K562 (cell line): Measurements from ENCODE around the gene SYS1. TPM values are rescaled to one million over a fixed set of nuclear protein-coding genes. Genes with fewer than 3 reads are reported as not detected.

Source experiments
- ATAC-seq: fragments of 200-7000 bp; cut with Tn5 transposase; 3 replicates; pipeline ENCODE4 v1.9.1; 2020; ENCODE audit warnings: moderate library complexity
- BruUV-seq: library from RNA; stranded (reverse); fragments of 400-500 nt; replicated peaks from 2 replicates; lab custom pipeline; 2021; lab: Mats Ljungman, UMichigan
- CTCF ChIA-PET: fragments of 300-600 bp; formaldehyde crosslinking; extraction: SDS; loops from one replicate; lab custom pipeline; 2021; ENCODE audit warnings: low intra/inter-chr PET ratio; lab: Yijun Ruan, JAX
- POLR2A ChIA-PET: fragments of 300-600, 350-650 bp; sonication (Branson Sonifier 250); formaldehyde crosslinking; extraction: SDS; loops from one replicate; lab custom pipeline; 2021; ENCODE audit warnings: antibody characterized with exemption, inconsistent platforms; lab: Yijun Ruan, JAX
- DNase-seq, 4 experiments: peaks; one replicate each; pipeline versions ENCODE4 v3.0.0 to v3.0.0-alpha.2; 2011 to 2018; ENCODE audit warnings: low spot score in 3 of 4, mixed read lengths in 3 of 4; ENCODE audit errors: extremely low read depth in 1 of 4
- FAIRE-seq: peaks from 2 replicates; lab custom pipeline; 2011; peaks lifted over from hg19 to GRCh38; lab: Jason Lieb, UNC
- H2AFZ ChIP-seq: 2 replicates; pipeline ENCODE4 v1.6.0; 2011; ENCODE audit warnings: low read depth, low read length, control low read depth, inconsistent platforms
- H3K27ac ChIP-seq: fragments of 200-600 bp; 3 replicates; pipeline ENCODE4 v1.8.0; 2011; ENCODE audit warnings: low read depth, mild to moderate bottlenecking, control low read depth, inconsistent platforms, low read length, moderate library complexity, mixed read lengths; ENCODE audit errors: extremely low read depth
- H3K27me3 ChIP-seq, 2 experiments: fragments of 300-600 bp in 1 of 2; 2 replicates in 1 of 2; 3 replicates in 1 of 2; pipeline versions ENCODE4 v1.6.0 to v1.8.0; 2011; ENCODE audit warnings: inconsistent platforms in 2 of 2, low read length in 2 of 2, mild to moderate bottlenecking in 1 of 2, mixed read lengths in 1 of 2, moderate library complexity in 1 of 2; ENCODE audit not compliant: control insufficient read depth in 2 of 2, insufficient read depth in 2 of 2
- H3K36me3 ChIP-seq: fragments of 300-600 bp; 3 replicates; pipeline ENCODE4 v1.8.0; 2011; ENCODE audit warnings: mild to moderate bottlenecking, low read length, inconsistent platforms; ENCODE audit not compliant: control insufficient read depth, insufficient read depth
- H3K4me1 ChIP-seq, 2 experiments: fragments of 200-600 bp in 1 of 2; replicated peaks in 1 of 2; 2 replicates in 1 of 2; 3 replicates in 1 of 2; pipeline versions ENCODE4 v1.5.1 to v1.8.0; 2011; ENCODE audit warnings: inconsistent platforms in 2 of 2, low read length in 2 of 2, mild to moderate bottlenecking in 1 of 2, mixed read lengths in 1 of 2, moderate library complexity in 1 of 2; ENCODE audit not compliant: control insufficient read depth in 2 of 2, insufficient read depth in 2 of 2
- H3K4me2 ChIP-seq: 2 replicates; pipeline ENCODE4 v1.6.1; 2011; ENCODE audit warnings: low read length, control low read depth, inconsistent platforms, mixed read lengths; ENCODE audit not compliant: insufficient read depth
- H3K4me3 ChIP-seq: fragments of 200-600 bp; sonication (generic), shearing (Covaris generic); 2 replicates; pipeline ENCODE4 v1.5.1; 2016; ENCODE audit warnings: control low read depth, inconsistent platforms
- H3K79me2 ChIP-seq: fragments of 200-600 bp; 3 replicates; pipeline ENCODE4 v1.8.0; 2011; ENCODE audit warnings: low read length, inconsistent platforms; ENCODE audit not compliant: control insufficient read depth, insufficient read depth
- H3K9ac ChIP-seq, 2 experiments: 2 replicates each; pipeline versions ENCODE4 v1.6.0 to v1.6.1; 2011; ENCODE audit warnings: low read depth in 2 of 2, low read length in 2 of 2, control low read depth in 1 of 2, inconsistent platforms in 1 of 2, mild to moderate bottlenecking in 1 of 2, mixed read lengths in 1 of 2; ENCODE audit not compliant: insufficient read depth in 1 of 2
- H3K9me1 ChIP-seq: one replicate; pipeline ENCODE4 v1.6.0; 2011; ENCODE audit warnings: inconsistent platforms, mild to moderate bottlenecking, low read length, moderate library complexity; ENCODE audit not compliant: control insufficient read depth, insufficient read depth
- H3K9me3 ChIP-seq: replicated peaks from 2 replicates; pipeline ENCODE4 v1.5.1; 2011; ENCODE audit warnings: low read depth, low read length, inconsistent platforms; ENCODE audit not compliant: control insufficient read depth, insufficient read depth
- H4K20me1 ChIP-seq: replicated peaks from 2 replicates; pipeline ENCODE4 v1.6.1; 2011; ENCODE audit warnings: low read length, inconsistent platforms, mixed read lengths; ENCODE audit not compliant: control insufficient read depth, insufficient read depth
- CBX1 ChIP-seq: sonication (generic); IDR thresholded peaks from 2 replicates; pipeline ENCODE4 v1.6.1; 2016; ENCODE audit warnings: antibody characterized with exemption, low read depth, mild to moderate bottlenecking
- HNRNPK ChIP-seq: fragments of 200-400 bp; formaldehyde crosslinking; IDR thresholded peaks from one replicate; pipeline ENCODE4 v1.6.1; 2018; ENCODE audit warnings: mild to moderate bottlenecking, low read depth, low read length; ENCODE audit not compliant: poor library complexity, severe bottlenecking
- MYBL2 ChIP-seq, 2 experiments: fragments of 450-650 bp in 1 of 2; sonication (generic) in 1 of 2; formaldehyde crosslinking in 1 of 2; IDR thresholded peaks; 2 replicates each; pipeline versions ENCODE4 v1.6.1 to v1.8.1; 2017 to 2022; ENCODE audit warnings: borderline replicate concordance in 1 of 2, inconsistent platforms in 1 of 2, low read depth in 1 of 2, mild to moderate bottlenecking in 1 of 2, missing genetic modification reagents in 1 of 2, moderate library complexity in 1 of 2
- NFYB ChIP-seq: IDR thresholded peaks from 2 replicates; pipeline ENCODE4 v1.6.1; 2011; ENCODE audit warnings: mild to moderate bottlenecking, moderate library complexity; ENCODE audit not compliant: insufficient read length; ENCODE audit errors: extremely low read depth
- RUNX1 ChIP-seq: sonication (generic); IDR thresholded peaks from 2 replicates; pipeline ENCODE4 v1.6.1; 2016; ENCODE audit warnings: antibody characterized with exemption, low read depth
- WGBS: fragments of 100-300 bp; shearing (Covaris generic); methylation state at CpG from one replicate; pipeline ENCODE4 v1.1.6; 2016; ENCODE audit warnings: low coverage, mixed read lengths; ENCODE audit not compliant: insufficient coverage; ENCODE audit errors: missing lambda C conversion rate; 5-methylcytosine and 5-hydroxymethylcytosine counted together
- in situ Hi-C: fragments of 300-500 bp; cut with MboI; formaldehyde crosslinking; loops from 4 replicates; pipeline ENCODE4 v1.15.0; 2018; ENCODE audit warnings: inconsistent platforms, mixed read lengths
- intact Hi-C: fragments of 100-400 bp; cut with micrococcal nuclease; formaldehyde crosslinking; loops from 2 replicates; pipeline ENCODE4 v1.14.2; 2022
- polyA plus RNA-seq, 8 experiments: library from polyadenylated mRNA; depleted of rRNA in 4 of 8; stranded (reverse) in 5 of 8; unstranded in 3 of 8; fragments of >200 nt; fragmentation: Nextera tagmentation in 2 of 8; fragmentation: Illumina TruSeq in 1 of 8; extraction: Ambion mirVana in 2 of 8; extraction: Trizol in 1 of 8; gene quantifications; 2 replicates each; pipeline versions ENCODE4 v1.2.1 to v1.2.3, GENCODE V29; 2011 to 2014; ENCODE audit warnings: inconsistent platforms in 1 of 8, missing spikeins in 1 of 8
- total RNA-seq, 7 experiments: library from RNA; depleted of rRNA in 6 of 7; stranded (reverse); fragments of >200 nt in 6 of 7; fragmentation: Illumina TruSeq in 2 of 7; extraction: Trizol in 2 of 7; gene quantifications; 2 replicates each; pipeline versions ENCODE4 v1.2.1 to v1.2.3, GENCODE V29; 2011 to 2021; ENCODE audit warnings: low replicate concordance in 1 of 7
- TF ChIP-seq, protein P1 (sequence below), 2 experiments: IDR thresholded peaks in 1 of 2; conservative IDR thresholded peaks in 1 of 2; 2 replicates each; pipeline ENCODE4 v1.6.1; 2016; ENCODE audit warnings: low read depth in 2 of 2, mild to moderate bottlenecking in 1 of 2, missing compliant biosample characterization in 1 of 2, missing genetic modification characterization in 1 of 2, moderate library complexity in 1 of 2
- TF ChIP-seq, protein P2 (sequence below), 2 experiments: fragments of 450-650 bp; IDR thresholded peaks; 2 replicates each; pipeline ENCODE4 v1.6.1; 2018; ENCODE audit warnings: mild to moderate bottlenecking in 2 of 2, low read depth in 1 of 2; ENCODE audit not compliant: partially characterized antibody in 2 of 2
- TF ChIP-seq, protein P3 (sequence below): fragments of 450-650 bp; IDR thresholded peaks from 2 replicates; pipeline ENCODE4 v1.6.1; 2018; ENCODE audit not compliant: partially characterized antibody

SYS1 gene
- total and polyA plus RNA-seq, 9 of the 15 experiments (the other 6 are each of a cell fraction or from before 2014, with no cell fraction given), result 11.1 to 25.2 (median 17.5) TPM

DNA sequence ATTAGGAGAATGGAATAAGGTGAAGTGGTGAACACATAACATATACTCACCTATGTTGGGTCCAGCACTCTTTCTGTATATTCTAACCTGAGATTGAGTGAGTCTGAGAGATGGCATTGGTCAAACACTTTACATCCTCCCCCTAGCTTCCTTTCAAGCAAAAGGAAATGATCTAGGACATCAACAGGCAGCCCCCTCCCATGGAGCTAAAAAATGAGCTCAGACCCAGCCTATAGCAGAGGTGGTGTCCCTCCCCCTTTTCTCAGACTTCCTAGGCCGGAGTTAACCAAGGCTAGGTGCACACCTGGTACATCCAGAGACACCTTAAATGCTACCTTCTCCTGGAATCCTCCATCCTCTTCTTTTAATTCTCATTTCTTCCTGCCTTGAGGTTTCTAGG, 9.2 kb upstream of the SYS1 start:
- ChIA-PET CTCF (no interaction called here), POLR2A (interaction anchor here (1.3 kb wide), 1 partner anchor 9 kb away, joined by 7 read pairs; the partner anchor contains the start of gene SYS1)
- H2AFZ ChIP-seq, result no peak overlapping the region
- H3K9me3 ChIP-seq, result no peaks in the 10 kb centered on the region
- no peak overlapping the region for H3K4me2 ChIP-seq
- H3K36me3 ChIP-seq, result no peaks in the 10 kb centered on the region
- H4K20me1 ChIP-seq, result no peaks in the 10 kb centered on the region
- BruUV-seq, result no TSS peak
- no peak for ATAC-seq
- H3K9me1 ChIP-seq, result no peaks in the 10 kb centered on the region
- intact Hi-C loops, result no loop called here
- no peak for DNase-seq
- H3K4me1 ChIP-seq, result peaks cover under 1 to 17% of the 10 kb centered on the region in 2 experiments; a peak in 3 of 5 replicates
- in situ Hi-C loops, result no loop called here
- H3K4me3 ChIP-seq, result no peak overlapping the region
- H3K27me3 ChIP-seq, result no peaks in the 10 kb centered on the region
- H3K9ac ChIP-seq, result no peak overlapping the region
- H3K79me2 ChIP-seq, result no peaks in the 10 kb centered on the region
- no peak overlapping the region for H3K27ac ChIP-seq
- no peak for FAIRE-seq
- WGBS, result 50% methylated on average over 1 of the region's 1 CpG
- TF ChIP-seq HNRNPK (no peak), NFYB (no peak), CBX1 (no peak), MYBL2 (IDR thresholded peaks at IDR 0.05; ENCODE audit: low read depth) (no peak), MYBL2 (CRISPR knock-in tag; IDR thresholded peaks at IDR 0.05; ENCODE audit: borderline replicate concordance) (no peak), RUNX1 (no peak)
- TF ChIP-seq, protein P1, sequence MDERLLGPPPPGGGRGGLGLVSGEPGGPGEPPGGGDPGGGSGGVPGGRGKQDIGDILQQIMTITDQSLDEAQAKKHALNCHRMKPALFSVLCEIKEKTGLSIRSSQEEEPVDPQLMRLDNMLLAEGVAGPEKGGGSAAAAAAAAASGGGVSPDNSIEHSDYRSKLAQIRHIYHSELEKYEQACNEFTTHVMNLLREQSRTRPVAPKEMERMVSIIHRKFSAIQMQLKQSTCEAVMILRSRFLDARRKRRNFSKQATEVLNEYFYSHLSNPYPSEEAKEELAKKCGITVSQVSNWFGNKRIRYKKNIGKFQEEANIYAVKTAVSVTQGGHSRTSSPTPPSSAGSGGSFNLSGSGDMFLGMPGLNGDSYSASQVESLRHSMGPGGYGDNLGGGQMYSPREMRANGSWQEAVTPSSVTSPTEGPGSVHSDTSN (CRISPR knock-in tag; IDR thresholded peaks at IDR 0.05; ENCODE audit: low read depth), result no peak
- TF ChIP-seq, protein P1 (tag; conservative IDR thresholded peaks at IDR 0.05; ENCODE audit: low read depth), result no peak
- TF ChIP-seq, protein P2, sequence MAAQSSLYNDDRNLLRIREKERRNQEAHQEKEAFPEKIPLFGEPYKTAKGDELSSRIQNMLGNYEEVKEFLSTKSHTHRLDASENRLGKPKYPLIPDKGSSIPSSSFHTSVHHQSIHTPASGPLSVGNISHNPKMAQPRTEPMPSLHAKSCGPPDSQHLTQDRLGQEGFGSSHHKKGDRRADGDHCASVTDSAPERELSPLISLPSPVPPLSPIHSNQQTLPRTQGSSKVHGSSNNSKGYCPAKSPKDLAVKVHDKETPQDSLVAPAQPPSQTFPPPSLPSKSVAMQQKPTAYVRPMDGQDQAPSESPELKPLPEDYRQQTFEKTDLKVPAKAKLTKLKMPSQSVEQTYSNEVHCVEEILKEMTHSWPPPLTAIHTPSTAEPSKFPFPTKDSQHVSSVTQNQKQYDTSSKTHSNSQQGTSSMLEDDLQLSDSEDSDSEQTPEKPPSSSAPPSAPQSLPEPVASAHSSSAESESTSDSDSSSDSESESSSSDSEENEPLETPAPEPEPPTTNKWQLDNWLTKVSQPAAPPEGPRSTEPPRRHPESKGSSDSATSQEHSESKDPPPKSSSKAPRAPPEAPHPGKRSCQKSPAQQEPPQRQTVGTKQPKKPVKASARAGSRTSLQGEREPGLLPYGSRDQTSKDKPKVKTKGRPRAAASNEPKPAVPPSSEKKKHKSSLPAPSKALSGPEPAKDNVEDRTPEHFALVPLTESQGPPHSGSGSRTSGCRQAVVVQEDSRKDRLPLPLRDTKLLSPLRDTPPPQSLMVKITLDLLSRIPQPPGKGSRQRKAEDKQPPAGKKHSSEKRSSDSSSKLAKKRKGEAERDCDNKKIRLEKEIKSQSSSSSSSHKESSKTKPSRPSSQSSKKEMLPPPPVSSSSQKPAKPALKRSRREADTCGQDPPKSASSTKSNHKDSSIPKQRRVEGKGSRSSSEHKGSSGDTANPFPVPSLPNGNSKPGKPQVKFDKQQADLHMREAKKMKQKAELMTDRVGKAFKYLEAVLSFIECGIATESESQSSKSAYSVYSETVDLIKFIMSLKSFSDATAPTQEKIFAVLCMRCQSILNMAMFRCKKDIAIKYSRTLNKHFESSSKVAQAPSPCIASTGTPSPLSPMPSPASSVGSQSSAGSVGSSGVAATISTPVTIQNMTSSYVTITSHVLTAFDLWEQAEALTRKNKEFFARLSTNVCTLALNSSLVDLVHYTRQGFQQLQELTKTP (IDR thresholded peaks at IDR 0.05; ENCODE audit: low read depth in 1 of 2, partially characterized antibody in 2 of 2), result no peak
- TF ChIP-seq, protein P3, sequence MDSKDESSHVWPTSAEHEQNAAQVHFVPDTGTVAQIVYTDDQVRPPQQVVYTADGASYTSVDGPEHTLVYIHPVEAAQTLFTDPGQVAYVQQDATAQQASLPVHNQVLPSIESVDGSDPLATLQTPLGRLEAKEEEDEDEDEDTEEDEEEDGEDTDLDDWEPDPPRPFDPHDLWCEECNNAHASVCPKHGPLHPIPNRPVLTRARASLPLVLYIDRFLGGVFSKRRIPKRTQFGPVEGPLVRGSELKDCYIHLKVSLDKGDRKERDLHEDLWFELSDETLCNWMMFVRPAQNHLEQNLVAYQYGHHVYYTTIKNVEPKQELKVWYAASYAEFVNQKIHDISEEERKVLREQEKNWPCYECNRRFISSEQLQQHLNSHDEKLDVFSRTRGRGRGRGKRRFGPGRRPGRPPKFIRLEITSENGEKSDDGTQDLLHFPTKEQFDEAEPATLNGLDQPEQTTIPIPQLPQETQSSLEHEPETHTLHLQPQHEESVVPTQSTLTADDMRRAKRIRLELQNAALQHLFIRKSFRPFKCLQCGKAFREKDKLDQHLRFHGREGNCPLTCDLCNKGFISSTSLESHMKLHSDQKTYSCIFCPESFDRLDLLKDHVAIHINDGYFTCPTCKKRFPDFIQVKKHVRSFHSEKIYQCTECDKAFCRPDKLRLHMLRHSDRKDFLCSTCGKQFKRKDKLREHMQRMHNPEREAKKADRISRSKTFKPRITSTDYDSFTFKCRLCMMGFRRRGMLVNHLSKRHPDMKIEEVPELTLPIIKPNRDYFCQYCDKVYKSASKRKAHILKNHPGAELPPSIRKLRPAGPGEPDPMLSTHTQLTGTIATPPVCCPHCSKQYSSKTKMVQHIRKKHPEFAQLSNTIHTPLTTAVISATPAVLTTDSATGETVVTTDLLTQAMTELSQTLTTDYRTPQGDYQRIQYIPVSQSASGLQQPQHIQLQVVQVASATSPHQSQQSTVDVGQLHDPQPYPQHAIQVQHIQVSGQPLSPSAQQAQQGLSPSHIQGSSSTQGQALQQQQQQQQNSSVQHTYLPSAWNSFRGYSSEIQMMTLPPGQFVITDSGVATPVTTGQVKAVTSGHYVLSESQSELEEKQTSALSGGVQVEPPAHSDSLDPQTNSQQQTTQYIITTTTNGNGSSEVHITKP, result no peak
